ENCODE results near the gene ZNF423.

The ZNF423 gene

DNA sequence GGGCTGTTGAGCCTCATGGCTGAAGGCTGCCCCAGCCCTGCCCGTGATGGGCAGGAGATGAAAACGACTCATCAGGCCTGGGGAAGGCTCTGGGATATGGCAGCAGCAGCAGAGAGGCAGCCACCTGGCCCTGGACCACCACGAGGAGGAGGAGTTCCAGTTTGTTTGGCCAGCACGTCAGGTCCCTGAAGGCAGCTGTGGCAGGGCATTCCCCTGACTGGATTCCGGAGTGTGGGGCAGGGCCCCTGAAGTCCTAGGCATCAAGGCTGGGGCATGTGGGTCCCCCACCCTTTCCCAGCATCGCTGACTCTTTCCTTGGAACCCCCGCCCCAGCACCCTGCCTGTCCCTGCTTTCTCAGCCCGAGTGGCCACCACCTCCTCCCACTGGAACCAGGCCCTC is 197.4 kb downstream of the ZNF423 start:
- no peak for TF ChIP-seq FOXP2 (optimal IDR thresholded peaks at IDR 0.05; ENCODE audit: borderline replicate concordance, extremely low read depth, extremely low read length, insufficient read depth)
- no peak for TF ChIP-seq TAF1 (IDR thresholded peaks at IDR 0.05; ENCODE audit: borderline replicate concordance, insufficient read depth, low read length)
- TF ChIP-seq REST (IDR thresholded peaks at IDR 0.05; ENCODE audit: insufficient read depth in 1 of 2, low read depth in 2 of 2, low read length in 2 of 2) = no peak
- TF ChIP-seq POLR2AphosphoS5 (IDR thresholded peaks at IDR 0.05; ENCODE audit: low read depth, low read length) = no peak
- TF ChIP-seq SIN3A (IDR thresholded peaks at IDR 0.05; ENCODE audit: borderline replicate concordance, insufficient read depth, low read length) = no peak

DNA sequence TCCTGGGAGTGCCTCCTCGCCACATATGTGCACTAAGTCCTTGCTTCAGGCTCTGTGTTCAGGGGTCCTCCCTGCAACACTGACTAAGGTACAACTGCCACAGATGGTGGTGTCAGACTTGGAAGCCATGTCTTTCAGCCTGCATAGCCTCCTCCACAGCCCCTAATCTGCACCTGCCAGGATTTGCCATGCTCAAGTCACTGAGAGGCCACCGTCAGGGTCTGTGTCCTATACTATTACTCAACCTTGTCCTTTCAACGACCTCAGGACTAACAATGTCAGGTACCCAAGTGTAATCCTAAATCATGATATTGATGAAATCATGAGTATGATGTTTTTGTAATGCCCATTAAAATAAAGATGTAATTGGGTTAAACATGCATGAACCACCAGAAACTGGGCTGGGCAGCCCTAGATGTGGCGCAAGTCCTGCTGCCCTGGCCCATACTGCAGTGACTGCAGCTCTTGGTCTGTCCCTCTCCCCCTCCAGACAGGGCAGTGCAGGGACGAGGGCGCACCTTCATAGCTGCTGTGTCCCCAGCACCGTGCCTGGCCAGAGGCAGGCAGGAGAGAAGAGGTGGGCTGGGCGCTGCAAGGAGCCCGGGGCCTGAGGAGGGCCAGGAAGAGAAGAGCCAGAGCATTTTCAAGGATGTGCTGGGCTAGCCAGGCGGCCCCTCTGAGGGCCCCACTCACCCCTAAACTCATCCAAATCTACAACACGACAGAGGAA is 198.0 kb downstream of the ZNF423 start:
- TF ChIP-seq SIN3A (IDR thresholded peaks at IDR 0.05; ENCODE audit: borderline replicate concordance, insufficient read depth, low read length) (no peak), POLR2AphosphoS5 (IDR thresholded peaks at IDR 0.05; ENCODE audit: low read depth, low read length) (no peak), TAF1 (IDR thresholded peaks at IDR 0.05; ENCODE audit: borderline replicate concordance, insufficient read depth, low read length) (no peak), REST (IDR thresholded peaks at IDR 0.05; ENCODE audit: insufficient read depth in 1 of 2, low read depth in 2 of 2, low read length in 2 of 2) (no peak)

DNA sequence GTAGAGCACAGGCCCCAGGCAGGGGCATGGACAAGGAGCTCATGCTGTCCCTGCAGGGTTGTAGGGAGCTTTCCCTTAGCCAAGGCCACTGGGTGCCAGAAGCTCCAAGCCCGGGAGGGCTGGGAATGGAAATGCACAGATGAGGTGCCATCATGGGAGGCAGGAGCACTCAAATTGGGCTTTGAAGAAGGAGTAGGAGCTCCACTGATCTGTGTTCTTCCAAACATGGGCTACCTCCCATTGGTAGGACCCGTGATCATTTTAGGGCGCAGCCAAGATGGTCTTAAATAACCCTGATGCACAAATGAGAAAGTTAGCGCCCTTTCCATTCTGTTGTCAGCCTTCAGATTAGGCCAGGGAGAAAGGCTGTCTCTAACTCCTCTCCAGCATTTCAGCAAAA is 201.5 kb downstream of the ZNF423 start:
- TF ChIP-seq SIN3A (IDR thresholded peaks at IDR 0.05; ENCODE audit: borderline replicate concordance, insufficient read depth, low read length) = no peak
- no peak for TF ChIP-seq TAF1 (IDR thresholded peaks at IDR 0.05; ENCODE audit: borderline replicate concordance, insufficient read depth, low read length)
- no peak for TF ChIP-seq POLR2AphosphoS5 (IDR thresholded peaks at IDR 0.05; ENCODE audit: low read depth, low read length)
- no peak for TF ChIP-seq REST (IDR thresholded peaks at IDR 0.05; ENCODE audit: insufficient read depth in 1 of 2, low read depth in 2 of 2, low read length in 2 of 2)
- no peak for TF ChIP-seq FOXP2 (optimal IDR thresholded peaks at IDR 0.05; ENCODE audit: borderline replicate concordance, extremely low read depth, extremely low read length, insufficient read depth)

- TF ChIP-seq FOXP2 (optimal IDR thresholded peaks at IDR 0.05; ENCODE audit: borderline replicate concordance, extremely low read depth, extremely low read length, insufficient read depth) = no peak
- TF ChIP-seq POLR2AphosphoS5 (IDR thresholded peaks at IDR 0.05; ENCODE audit: low read depth, low read length) = no peak
- TF ChIP-seq TAF1 (IDR thresholded peaks at IDR 0.05; ENCODE audit: borderline replicate concordance, insufficient read depth, low read length) = no peak
- no peak for TF ChIP-seq SIN3A (IDR thresholded peaks at IDR 0.05; ENCODE audit: borderline replicate concordance, insufficient read depth, low read length)
- TF ChIP-seq REST (IDR thresholded peaks at IDR 0.05; ENCODE audit: insufficient read depth in 1 of 2, low read depth in 2 of 2, low read length in 2 of 2) = no peak
Observed at GRCh38 chr16:49653577-49653976, 202.3 kb downstream of the ZNF423 start.

Measured in PFSK-1 (cell line).